NB4 (cell line): ENCODE data around the gene SLC25A21.

Source experiments
- DNase-seq: peaks from one replicate; pipeline ENCODE4 v3.0.0; 2010; ENCODE audit warnings: low read depth
- H3K4me3 ChIP-seq: one replicate; pipeline ENCODE4 v1.5.1; 2011; ENCODE audit warnings: mild to moderate bottlenecking, low read depth, low read length, moderate library complexity
- CTCF ChIP-seq: IDR thresholded peaks from one replicate; pipeline ENCODE4 v1.5.1; 2012; ENCODE audit warnings: low read depth, low read length
- MAX ChIP-seq: IDR thresholded peaks from 2 replicates; pipeline ENCODE4 v1.6.1; 2011; ENCODE audit warnings: low read depth, low read length
- MYC ChIP-seq: IDR thresholded peaks from 2 replicates; pipeline ENCODE4 v1.6.1; 2011; ENCODE audit warnings: low read depth, low read length
- POLR2A ChIP-seq: IDR thresholded peaks from 2 replicates; pipeline ENCODE4 v1.6.1; 2011; ENCODE audit warnings: mild to moderate bottlenecking; ENCODE audit not compliant: insufficient read length; ENCODE audit errors: extremely low read depth

The SLC25A21 gene

GRCh38 chr14:37094502-37094901, 77.9 kb downstream of the SLC25A21 start:
- no peak for DNase-seq
- no peak overlapping the region for H3K4me3 ChIP-seq
- TF ChIP-seq MAX: no peak
- no peak for TF ChIP-seq POLR2A

- TF ChIP-seq MAX (no peak), MYC (no peak), POLR2A (no peak), CTCF (no peak)
- DNase-seq: peak; percentile 5
- no peak overlapping the region for H3K4me3 ChIP-seq
Measured at GRCh38 chr14:37093364-37093763, 79.0 kb downstream of the SLC25A21 start.

GRCh38 chr14:37091651-37092050, 80.8 kb downstream of the SLC25A21 start:
- TF ChIP-seq MAX: no peak
- no peak for TF ChIP-seq MYC
- no peak for TF ChIP-seq POLR2A
- TF ChIP-seq CTCF: no peak
- H3K4me3 ChIP-seq: no peak overlapping the region
- no peak for DNase-seq

- no peak for TF ChIP-seq POLR2A
- TF ChIP-seq CTCF: no peak
- TF ChIP-seq MAX: no peak
- no peak for TF ChIP-seq MYC
Measured at GRCh38 chr14:37090026-37090425, 82.4 kb downstream of the SLC25A21 start.

GRCh38 chr14:37089410-37089809, 83.0 kb downstream of the SLC25A21 start:
- DNase-seq: no peak
- no peak overlapping the region for H3K4me3 ChIP-seq
- no peak for TF ChIP-seq CTCF
- no peak for TF ChIP-seq MAX
- TF ChIP-seq POLR2A: no peak
- no peak for TF ChIP-seq MYC

More at GRCh38 chr14:37090026-37090425, 82.4 kb downstream of the SLC25A21 start:
- no peak overlapping the region for H3K4me3 ChIP-seq
- DNase-seq: no peak

GRCh38 chr14:37088356-37089215, 83.8 kb downstream of the SLC25A21 start:
- TF ChIP-seq POLR2A (no peak), MAX (no peak), MYC (no peak), CTCF (no peak)
- DNase-seq: no peak

More at GRCh38 chr14:37088356-37089215, 83.8 kb downstream of the SLC25A21 start:
- H3K4me3 ChIP-seq: no peak overlapping the region
